ENCODE results near the gene CORO7.

CORO7 gene

DNA sequence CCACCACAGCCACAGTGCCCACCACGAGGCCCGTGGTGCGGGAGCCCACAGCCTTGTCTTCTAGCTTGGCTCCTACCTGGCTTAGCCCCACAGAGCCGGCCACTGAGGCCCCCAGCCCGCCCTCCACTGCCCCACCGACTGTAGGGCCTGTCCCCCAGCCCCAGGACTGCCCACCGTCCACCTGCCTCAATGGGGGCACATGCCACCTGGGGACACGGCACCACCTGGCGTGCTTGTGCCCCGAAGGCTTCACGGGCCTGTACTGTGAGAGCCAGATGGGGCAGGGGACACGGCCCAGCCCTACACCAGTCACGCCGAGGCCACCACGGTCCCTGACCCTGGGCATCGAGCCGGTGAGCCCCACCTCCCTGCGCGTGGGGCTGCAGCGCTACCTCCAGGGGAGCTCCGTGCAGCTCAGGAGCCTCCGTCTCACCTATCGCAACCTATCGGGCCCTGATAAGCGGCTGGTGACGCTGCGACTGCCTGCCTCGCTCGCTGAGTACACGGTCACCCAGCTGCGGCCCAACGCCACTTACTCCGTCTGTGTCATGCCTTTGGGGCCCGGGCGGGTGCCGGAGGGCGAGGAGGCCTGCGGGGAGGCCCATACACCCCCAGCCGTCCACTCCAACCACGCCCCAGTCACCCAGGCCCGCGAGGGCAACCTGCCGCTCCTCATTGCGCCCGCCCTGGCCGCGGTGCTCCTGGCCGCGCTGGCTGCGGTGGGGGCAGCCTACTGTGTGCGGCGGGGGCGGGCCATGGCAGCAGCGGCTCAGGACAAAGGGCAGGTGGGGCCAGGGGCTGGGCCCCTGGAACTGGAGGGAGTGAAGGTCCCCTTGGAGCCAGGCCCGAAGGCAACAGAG, 34.2 kb downstream of the CORO7 start:
- no peak for DNase-seq

GRCh38 chr16:4381072-4381934, 35.1 kb downstream of the CORO7 start:
- no peak for DNase-seq

GRCh38 chr16:4380119-4381063, 36.0 kb downstream of the CORO7 start:
- DNase-seq, result no peak

- no peak for DNase-seq
Measured at GRCh38 chr16:4378999-4379690, 37.3 kb downstream of the CORO7 start.

- DNase-seq, result no peak
Measured at GRCh38 chr16:4378161-4378666, 38.2 kb downstream of the CORO7 start.

GRCh38 chr16:4377573-4378154, 38.7 kb downstream of the CORO7 start:
- no peak for DNase-seq

GRCh38 chr16:4376893-4377572, 39.4 kb downstream of the CORO7 start:
- DNase-seq, result no peak

GRCh38 chr16:4376126-4376892, 40.1 kb downstream of the CORO7 start:
- DNase-seq, result no peak

GRCh38 chr16:4375717-4376116, 40.7 kb downstream of the CORO7 start:
- no peak for DNase-seq

GRCh38 chr16:4373909-4374742, 42.3 kb downstream of the CORO7 start:
- DNase-seq, result no peak

GRCh38 chr16:4373356-4373908, 43.0 kb downstream of the CORO7 start:
- DNase-seq, result no peak

- DNase-seq, result peak; percentile 32
Measured at GRCh38 chr16:4372578-4373355, 43.6 kb downstream of the CORO7 start.

DNA sequence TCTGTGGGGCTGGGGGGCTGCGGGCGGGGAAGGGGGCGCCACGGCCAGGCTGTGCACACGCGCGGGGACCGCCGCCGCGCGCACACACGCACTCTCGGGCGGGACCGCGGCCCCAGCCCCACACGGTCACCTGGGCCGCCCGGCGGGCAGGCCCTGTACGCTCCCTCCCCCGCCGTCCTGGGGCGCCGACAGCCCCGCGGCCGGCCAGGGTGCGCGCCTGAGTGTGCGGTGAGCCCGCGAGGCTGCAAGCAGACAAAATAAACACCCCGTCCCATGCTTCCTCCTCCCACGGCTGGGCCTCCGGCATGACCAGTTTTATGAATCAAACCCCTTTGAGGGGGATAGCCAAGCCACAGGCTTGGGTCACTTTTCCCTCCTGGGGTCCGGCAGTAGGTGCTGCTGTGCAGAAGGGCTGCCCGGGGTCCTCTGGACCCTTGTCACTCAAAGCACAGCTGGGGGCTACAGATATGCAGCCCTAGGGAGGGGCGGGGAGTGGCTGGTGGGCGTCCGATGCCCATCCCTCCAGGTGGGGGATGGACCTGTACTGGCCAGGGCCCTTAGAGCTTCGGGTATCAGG, 44.3 kb downstream of the CORO7 start:
- no peak for DNase-seq

DNA sequence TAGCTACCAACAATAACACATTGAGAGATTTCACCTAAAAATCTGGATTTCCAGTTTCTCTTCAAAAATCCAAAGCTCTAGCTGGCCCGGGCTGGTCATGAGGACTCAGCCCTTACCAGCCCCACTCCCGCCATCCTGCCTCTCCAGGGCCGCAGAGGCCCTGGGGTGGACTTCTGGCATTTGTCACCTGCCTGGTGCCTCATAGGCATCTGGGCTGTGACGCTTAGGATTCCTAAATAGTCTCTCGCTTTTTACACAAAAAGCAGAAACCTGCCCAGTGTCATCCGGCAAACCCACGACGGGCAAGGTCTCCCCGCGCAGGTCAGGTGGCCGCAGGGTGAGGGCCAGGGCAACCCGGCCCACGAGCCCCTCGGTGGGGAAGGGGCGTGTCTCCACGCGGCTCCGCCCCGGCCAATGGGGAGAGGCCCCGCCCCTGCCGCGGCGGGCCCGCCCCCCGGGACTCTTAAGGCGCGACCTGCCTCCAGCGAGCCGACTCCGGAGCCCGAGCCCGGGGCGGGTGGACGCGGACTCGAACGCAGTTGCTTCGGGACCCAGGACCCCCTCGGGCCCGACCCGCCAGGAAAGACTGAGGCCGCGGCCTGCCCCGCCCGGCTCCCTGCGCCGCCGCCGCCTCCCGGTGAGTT, 44.9 kb downstream of the CORO7 start, which contains the start of gene VASN:
Gene VASN (plus strand): TSS at position 492 of the 644 bp plus-strand sequence. CDS start 9,030 bp downstream, outside the sequence.
- no peak for DNase-seq

DNA sequence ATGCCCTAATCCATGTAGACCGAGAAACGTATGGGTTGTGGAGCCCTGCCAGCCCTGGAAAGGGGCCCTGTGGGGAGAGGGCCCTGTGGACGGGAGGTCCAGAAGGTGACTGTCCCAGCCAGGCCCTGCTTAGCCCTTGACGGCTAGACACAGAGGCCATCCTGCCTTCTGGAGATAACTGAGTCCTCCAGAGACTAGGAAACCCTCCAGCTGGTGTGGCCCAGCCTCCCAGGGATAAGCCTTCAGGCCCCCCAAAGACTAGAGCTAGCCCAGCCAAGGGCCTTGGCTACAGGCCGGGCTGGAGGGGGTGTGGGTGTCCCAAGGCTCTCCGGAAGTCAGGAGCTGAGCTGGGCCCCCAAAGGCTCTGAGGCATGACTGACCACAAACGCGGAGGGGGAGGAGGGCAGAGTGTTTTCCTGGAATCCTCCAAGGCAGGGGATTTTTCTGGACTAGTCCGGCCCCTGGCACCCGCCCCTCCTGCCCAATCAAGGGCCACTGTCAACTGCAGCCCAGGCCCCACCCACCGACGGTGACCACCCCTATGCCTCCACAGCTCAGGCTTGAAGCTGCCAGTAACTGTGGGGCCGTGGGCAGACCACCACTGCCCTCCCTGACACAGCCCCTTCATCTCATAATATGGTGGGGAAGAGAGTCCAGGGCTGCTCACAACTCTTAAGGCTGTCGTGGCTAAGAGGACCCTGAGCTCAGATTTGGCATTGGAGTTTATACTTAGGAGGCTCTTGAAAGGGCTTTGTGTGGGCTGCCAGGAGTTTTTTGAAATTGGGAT, 45.6 kb downstream of the CORO7 start:
- no peak for DNase-seq

DNA sequence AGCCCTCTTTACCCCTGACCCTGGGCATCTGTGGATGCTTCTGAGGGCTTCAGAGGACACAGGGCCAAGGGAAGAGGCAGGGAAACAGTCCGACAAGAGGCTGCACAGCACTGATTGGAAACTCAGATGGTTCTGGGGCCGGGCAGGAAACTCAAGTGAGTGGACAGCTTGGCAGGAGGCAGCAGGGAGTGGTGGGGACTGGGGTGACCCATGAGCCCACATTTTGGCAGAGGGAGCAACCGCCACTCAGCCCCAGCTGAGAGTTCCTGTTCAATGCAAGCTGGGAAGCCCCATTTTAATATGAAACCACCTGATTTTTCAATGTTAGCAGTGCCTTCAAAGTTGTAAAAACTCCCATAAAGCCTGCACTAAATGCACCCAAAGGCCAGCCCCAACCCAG, 46.2 kb downstream of the CORO7 start:
- DNase-seq, result no peak
